Uterus (tissue), 4 donors: ENCODE results near the gene MSI2. TPM values are rescaled to one million over a fixed set of nuclear protein-coding genes. Genes with fewer than 3 reads are reported as not detected.

Experiments
- DNase-seq, 2 donors: peaks; one replicate each; pipeline ENCODE4 v3.0.0-alpha.2; 2019 to 2020
- H3K27ac ChIP-seq, 2 donors: fragments of 200-600 bp; sonication (generic); 1 replicate in 1 of 2; 2 replicates in 1 of 2; pipeline ENCODE4 v1.5.1; 2016 to 2018
- H3K27me3 ChIP-seq, 2 donors: fragments of 200-600 bp; sonication (generic); one replicate each; pipeline ENCODE4 v1.5.1; 2018 to 2019; ENCODE audit warnings: control low read depth in 1 of 2
- H3K36me3 ChIP-seq, 2 donors: fragments of 200-600 bp; sonication (generic); one replicate each; pipeline ENCODE4 v1.5.1; 2019; ENCODE audit warnings: control low read depth in 1 of 2
- H3K4me1 ChIP-seq, 2 donors: fragments of 200-600 bp; sonication (generic); one replicate each; pipeline ENCODE4 v1.5.1; 2018 to 2019; ENCODE audit warnings: control low read depth in 1 of 2
- H3K4me3 ChIP-seq, 2 donors: fragments of 200-600 bp; sonication (generic); 1 replicate in 1 of 2; 2 replicates in 1 of 2; pipeline ENCODE4 v1.5.1; 2018 to 2019; ENCODE audit warnings: mild to moderate bottlenecking in 1 of 2
- H3K9me3 ChIP-seq, 2 donors: fragments of 200-600 bp; sonication (generic); one replicate each; pipeline ENCODE4 v1.5.1; 2019; ENCODE audit warnings: control low read depth in 1 of 2
- CTCF ChIP-seq, 4 experiments: fragments of 200-600 bp in 2 of 4; fragments of 450-650 bp in 2 of 4; sonication (generic) in 2 of 4; IDR thresholded peaks; one replicate each; pipeline ENCODE4 v1.5.1; 2016 to 2019; ENCODE audit warnings: antibody characterized with exemption in 4 of 4, mild to moderate bottlenecking in 2 of 4, moderate library complexity in 1 of 4
- POLR2A ChIP-seq, 2 donors: fragments of 450-650 bp; IDR thresholded peaks; one replicate each; pipeline ENCODE4 v1.6.1; 2016; ENCODE audit warnings: antibody characterized with exemption in 2 of 2, mild to moderate bottlenecking in 1 of 2, moderate library complexity in 1 of 2
- intact Hi-C: fragments of 100-400 bp; cut with DNase I; formaldehyde crosslinking; loops from one replicate; pipeline ENCODE4 v1.15.1; 2023; ENCODE audit warnings: low total_unique reads
- total RNA-seq, 4 donors: library from RNA; depleted of rRNA in 3 of 4; stranded (reverse); fragments of >200 nt in 3 of 4; gene quantifications; one replicate each; pipeline versions ENCODE4 v1.1.0 to v1.2.4, GENCODE V29; 2014 to 2023
- donor health status: DM: yes; HTN: yes; CAD: no.

MSI2 gene
- total RNA-seq, 4 donors from 2014 or later, result 13.2 to 60.8 (median 44.5) TPM

DNA sequence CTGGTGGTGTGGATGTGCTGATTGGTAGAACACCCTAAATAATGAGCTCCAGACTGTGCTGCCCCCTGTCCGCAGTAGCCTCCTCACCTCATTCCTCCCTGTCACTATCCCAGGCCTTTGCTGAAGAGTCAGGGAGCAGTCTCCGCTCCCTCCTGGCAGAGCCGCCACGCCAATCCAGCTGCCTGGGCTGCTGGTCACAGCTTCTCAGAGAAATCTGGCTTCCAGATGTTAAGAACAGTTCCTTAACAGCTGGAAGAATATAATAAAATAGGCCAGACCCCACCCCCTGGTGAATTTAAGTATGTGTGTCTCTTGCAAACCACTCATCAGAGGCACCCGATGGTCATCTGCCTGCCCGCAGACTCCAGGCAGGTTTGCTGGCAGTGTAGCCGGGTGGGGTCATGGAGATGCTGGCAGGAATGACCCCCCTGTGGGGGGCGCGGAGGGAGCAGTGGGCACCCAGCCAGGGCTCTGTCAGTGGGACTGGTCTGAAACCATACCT, 327.8 kb downstream of the MSI2 start:
- peak in 1 of 4 experiments; percentile 6 for TF ChIP-seq CTCF (IDR thresholded peaks at IDR 0.05)
- TF ChIP-seq POLR2A (IDR thresholded peaks at IDR 0.05), result no peak

GRCh38 chr17:57585341-57586195, 329.2 kb downstream of the MSI2 start:
- H3K4me3 ChIP-seq, result no peak overlapping the region
- no peaks in the 10 kb centered on the region for H3K27me3 ChIP-seq
- no peaks in the 10 kb centered on the region for H3K4me1 ChIP-seq
- no peaks in the 10 kb centered on the region for H3K36me3 ChIP-seq
- TF ChIP-seq POLR2A (IDR thresholded peaks at IDR 0.05) (no peak), CTCF (IDR thresholded peaks at IDR 0.05) (no peak)
- DNase-seq, result no peak
- H3K27ac ChIP-seq, result no peak overlapping the region
- intact Hi-C loops, result no loop called here
- H3K9me3 ChIP-seq, result no peaks in the 10 kb centered on the region

More for the DNA sequence above, 327.8 kb downstream of the MSI2 start:
- Histone ChIP-seq H3K4me1 (no peaks in the 10 kb centered on the region), H3K36me3 (no peaks in the 10 kb centered on the region), H3K27ac (no peak overlapping the region), H3K27me3 (no peaks in the 10 kb centered on the region), H3K4me3 (no peak overlapping the region), H3K9me3 (no peaks in the 10 kb centered on the region)
- intact Hi-C loops, result no loop called here
- DNase-seq, result no peak

GRCh38 chr17:57586196-57586740, 329.9 kb downstream of the MSI2 start:
- no peak overlapping the region for H3K4me3 ChIP-seq
- no peaks in the 10 kb centered on the region for H3K36me3 ChIP-seq
- no peak for TF ChIP-seq POLR2A (IDR thresholded peaks at IDR 0.05)
- no peak for TF ChIP-seq CTCF (IDR thresholded peaks at IDR 0.05)
- H3K4me1 ChIP-seq, result no peaks in the 10 kb centered on the region
- no peak for DNase-seq
- H3K9me3 ChIP-seq, result no peaks in the 10 kb centered on the region
- intact Hi-C loops, result no loop called here
- no peaks in the 10 kb centered on the region for H3K27me3 ChIP-seq
- no peak overlapping the region for H3K27ac ChIP-seq

GRCh38 chr17:57586742-57587141, 330.4 kb downstream of the MSI2 start:
- TF ChIP-seq CTCF (IDR thresholded peaks at IDR 0.05), result no peak
- TF ChIP-seq POLR2A (IDR thresholded peaks at IDR 0.05), result no peak
- intact Hi-C loops, result no loop called here
- H3K4me3 ChIP-seq, result no peak overlapping the region
- H3K9me3 ChIP-seq, result no peaks in the 10 kb centered on the region
- DNase-seq, result no peak
- no peak overlapping the region for H3K27ac ChIP-seq
- H3K4me1 ChIP-seq, result no peaks in the 10 kb centered on the region
- H3K36me3 ChIP-seq, result no peaks in the 10 kb centered on the region
- no peaks in the 10 kb centered on the region for H3K27me3 ChIP-seq
